K562 (cell line): Measurements from ENCODE around the gene GP1BA. TPM values are rescaled to one million over a fixed set of nuclear protein-coding genes. Genes with fewer than 3 reads are reported as not detected.

Source experiments
- BRF2 ChIP-seq: IDR thresholded peaks from 3 replicates; pipeline ENCODE4 v1.6.1; 2011; ENCODE audit warnings: borderline replicate concordance, mild to moderate bottlenecking; ENCODE audit not compliant: insufficient read length, insufficient read depth
- CC2D1A ChIP-seq: fragments of 450-650 bp; IDR thresholded peaks from 2 replicates; pipeline ENCODE4 v1.6.1; 2017; ENCODE audit warnings: mild to moderate bottlenecking
- CREBBP ChIP-seq: IDR thresholded peaks from one replicate; pipeline ENCODE4 v1.6.1; 2012; ENCODE audit warnings: low read depth, mild to moderate bottlenecking, control low read depth, inconsistent platforms, low read length
- CREM ChIP-seq: IDR thresholded peaks from 2 replicates; pipeline ENCODE4 v1.6.1; 2014; ENCODE audit warnings: antibody characterized with exemption, low read depth
- DNMT1 ChIP-seq: fragments of 450-650 bp; IDR thresholded peaks from 2 replicates; pipeline ENCODE4 v1.6.1; 2016; ENCODE audit warnings: antibody characterized with exemption, mild to moderate bottlenecking
- FIP1L1 ChIP-seq: fragments of 200-400 bp; formaldehyde crosslinking; IDR thresholded peaks from 2 replicates; pipeline ENCODE4 v1.6.1; 2018; ENCODE audit warnings: mild to moderate bottlenecking, low read depth, low read length; ENCODE audit not compliant: poor library complexity, severe bottlenecking
- FOXK1 ChIP-seq: sonication (generic); formaldehyde crosslinking; IDR thresholded peaks from 2 replicates; pipeline ENCODE4 v1.8.0; 2022; ENCODE audit warnings: missing genetic modification reagents, mild to moderate bottlenecking, borderline replicate concordance
- HBP1 ChIP-seq: fragments of 450-650 bp; formaldehyde crosslinking; IDR thresholded peaks from 2 replicates; pipeline ENCODE4 v1.4.0; 2022; ENCODE audit warnings: missing genetic modification characterization
- HDAC6 ChIP-seq: IDR thresholded peaks from 2 replicates; pipeline ENCODE4 v1.6.1; 2012; ENCODE audit warnings: low read depth, mild to moderate bottlenecking, control low read depth, inconsistent platforms, low read length, moderate library complexity
- HES1 ChIP-seq: fragments of 450-650 bp; IDR thresholded peaks from 2 replicates; pipeline ENCODE4 v1.6.1; 2016; ENCODE audit warnings: low read depth, mild to moderate bottlenecking, moderate library complexity
- MEIS2 ChIP-seq: fragments of 450-650 bp; IDR thresholded peaks from 2 replicates; pipeline ENCODE4 v1.6.1; 2014; ENCODE audit warnings: mild to moderate bottlenecking; ENCODE audit not compliant: partially characterized antibody
- MIER1 ChIP-seq: fragments of 450-650 bp; IDR thresholded peaks from 2 replicates; pipeline ENCODE4 v1.6.1; 2016; ENCODE audit warnings: antibody characterized with exemption, mild to moderate bottlenecking, low read depth
- MTF1 ChIP-seq: fragments of 250-450 bp; sonication (Bioruptor Pico); IDR thresholded peaks from 2 replicates; pipeline ENCODE4 v1.9.0; 2021; ENCODE audit warnings: moderate library complexity, mild to moderate bottlenecking, inconsistent platforms, borderline replicate concordance
- NKRF ChIP-seq: fragments of 450-650 bp; IDR thresholded peaks from 2 replicates; pipeline ENCODE4 v1.6.1; 2016; ENCODE audit warnings: borderline replicate concordance
- NR1H2 ChIP-seq: sonication (generic); formaldehyde crosslinking; IDR thresholded peaks from 2 replicates; pipeline ENCODE4 v1.4.0; 2020; ENCODE audit warnings: mild to moderate bottlenecking, missing genetic modification reagents
- PCBP2 ChIP-seq: fragments of 200-400 bp; formaldehyde crosslinking; IDR thresholded peaks from 2 replicates; pipeline ENCODE4 v1.6.1; 2018; ENCODE audit warnings: low read length, low read depth, mild to moderate bottlenecking, moderate library complexity; ENCODE audit not compliant: poor library complexity, severe bottlenecking
- ZNF174 ChIP-seq: fragments of 250-450 bp; sonication (Bioruptor Pico); IDR thresholded peaks from 2 replicates; pipeline ENCODE4 v1.4.0; 2020; ENCODE audit warnings: mild to moderate bottlenecking
- ZNF76 ChIP-seq: fragments of 250-450 bp; sonication (Bioruptor Pico); IDR thresholded peaks from 2 replicates; pipeline ENCODE4 v1.4.0; 2020; ENCODE audit warnings: mild to moderate bottlenecking, moderate library complexity, borderline replicate concordance
- ZSCAN29 ChIP-seq: fragments of 450-650 bp; IDR thresholded peaks from 2 replicates; pipeline ENCODE4 v1.6.1; 2017
- polyA plus RNA-seq, 8 experiments: library from polyadenylated mRNA; depleted of rRNA in 4 of 8; stranded (reverse) in 5 of 8; unstranded in 3 of 8; fragments of >200 nt; fragmentation: Nextera tagmentation in 2 of 8; fragmentation: Illumina TruSeq in 1 of 8; extraction: Ambion mirVana in 2 of 8; extraction: Trizol in 1 of 8; gene quantifications; 2 replicates each; pipeline versions ENCODE4 v1.2.1 to v1.2.3, GENCODE V29; 2011 to 2014; ENCODE audit warnings: inconsistent platforms in 1 of 8, missing spikeins in 1 of 8
- total RNA-seq, 7 experiments: library from RNA; depleted of rRNA in 6 of 7; stranded (reverse); fragments of >200 nt in 6 of 7; fragmentation: Illumina TruSeq in 2 of 7; extraction: Trizol in 2 of 7; gene quantifications; 2 replicates each; pipeline versions ENCODE4 v1.2.1 to v1.2.3, GENCODE V29; 2011 to 2021; ENCODE audit warnings: low replicate concordance in 1 of 7

Gene GP1BA
- total and polyA plus RNA-seq, 9 of the 15 experiments (the other 6 are each of a cell fraction or from before 2014, with no cell fraction given): 0.01 TPM; not detected in 8

GRCh38 chr17:4903051-4903818, 28.8 kb upstream of the GP1BA start, which contains the start of gene CHRNE (continued):
- TF ChIP-seq FOXK1 (CRISPR knock-in tag): no peak
- TF ChIP-seq MEIS2: no peak
- no peak for TF ChIP-seq DNMT1
- no peak for TF ChIP-seq FIP1L1
- TF ChIP-seq CREBBP: no peak
- TF ChIP-seq PCBP2: no peak
- peak; percentile 25; the same call in 1 of the 2 replicates for TF ChIP-seq CC2D1A
- TF ChIP-seq NKRF: no peak
- TF ChIP-seq MTF1 (CRISPR knock-in tag): no peak
- no peak for TF ChIP-seq HDAC6
- TF ChIP-seq ZNF76 (CRISPR knock-in tag): no peak
- no peak for TF ChIP-seq MIER1
- TF ChIP-seq HES1: no peak
- TF ChIP-seq CREM: peak; percentile 27; the same call in 1 of the 2 replicates
- TF ChIP-seq NR1H2 (CRISPR knock-in tag): no peak
- no peak for TF ChIP-seq HBP1
- TF ChIP-seq ZNF174 (CRISPR knock-in tag): no peak
- no peak for TF ChIP-seq ZSCAN29
- no peak for TF ChIP-seq BRF2
